ENCODE data around the gene SGPP1. TPM values are rescaled to one million over a fixed set of nuclear protein-coding genes. Genes with fewer than 3 reads are reported as not detected.
"Not testable (repeated sequence)": the region's sequence is repeated elsewhere in the genome, so short reads cannot be mapped to it uniquely, and the experiment has no call there.

Gene SGPP1
- total RNA-seq, 2 experiments from 2014 or later: 18.2 to 19.9 TPM

DNA sequence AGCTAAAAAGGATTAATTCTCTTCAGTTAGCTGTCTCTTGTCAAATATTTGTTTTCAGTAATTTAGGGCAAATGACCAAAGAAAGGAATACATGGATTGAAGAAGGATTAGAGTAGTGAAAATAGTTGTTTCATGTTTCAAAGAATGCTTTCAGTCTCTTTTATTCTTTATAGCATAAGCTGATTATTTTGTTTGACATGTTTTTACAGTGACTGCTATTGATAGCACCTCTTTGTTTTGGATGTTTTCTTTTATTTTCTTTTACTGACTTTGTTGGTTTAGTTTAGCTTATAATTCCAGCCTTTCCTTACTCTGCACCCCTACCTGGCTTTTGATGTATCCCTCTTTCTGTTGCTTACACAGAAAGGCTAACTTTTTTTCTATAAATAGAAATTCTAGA is 29.3 kb upstream of the SGPP1 start:
- Mint-ChIP-seq H3K27me3 (ENCODE audit: low read depth) (peaks cover 2% of the 10 kb centered on the region), H3K27ac (no peak overlapping the region), H3K9me3 (ENCODE audit: insufficient read depth) (no peaks in the 10 kb centered on the region), H3K4me1 (ENCODE audit: low read depth) (peaks cover 24% of the 10 kb centered on the region), H3K4me3 (no peak overlapping the region), H3K36me3 (ENCODE audit: low read depth) (peaks cover 2% of the 10 kb centered on the region)
- ATAC-seq (no peak), DNase-seq (no peak)
- CTCF ChIA-PET: interaction anchor here (0.5 to 3.1 kb wide), 5 partner anchors 10 to 547 kb away, joined by 3 to 12 read pairs (median 3); no protein-coding TSS in a partner anchor
- POLR2A ChIA-PET: interaction anchor here (0.8 kb wide), 1 partner anchor 29 kb away, joined by 3 read pairs; the partner anchor contains the start of gene SGPP1

- Mint-ChIP-seq H3K4me3 (no peak overlapping the region), H3K9me3 (ENCODE audit: insufficient read depth) (no peaks in the 10 kb centered on the region), H3K27ac (no peak overlapping the region), H3K36me3 (ENCODE audit: low read depth) (no peaks in the 10 kb centered on the region), H3K4me1 (ENCODE audit: low read depth) (peaks cover 5% of the 10 kb centered on the region), H3K27me3 (ENCODE audit: low read depth) (peaks cover 2% of the 10 kb centered on the region)
- no peak for DNase-seq
- CTCF ChIA-PET: interaction anchor here (0.6 kb wide), 1 partner anchor 557 kb away, joined by 3 read pairs; no protein-coding TSS in a partner anchor
- no peak for ATAC-seq
- POLR2A ChIA-PET: no interaction called here
These were observed 24.7 kb upstream of the SGPP1 start for GRCh38 chr14:63752449-63753169.

DNA sequence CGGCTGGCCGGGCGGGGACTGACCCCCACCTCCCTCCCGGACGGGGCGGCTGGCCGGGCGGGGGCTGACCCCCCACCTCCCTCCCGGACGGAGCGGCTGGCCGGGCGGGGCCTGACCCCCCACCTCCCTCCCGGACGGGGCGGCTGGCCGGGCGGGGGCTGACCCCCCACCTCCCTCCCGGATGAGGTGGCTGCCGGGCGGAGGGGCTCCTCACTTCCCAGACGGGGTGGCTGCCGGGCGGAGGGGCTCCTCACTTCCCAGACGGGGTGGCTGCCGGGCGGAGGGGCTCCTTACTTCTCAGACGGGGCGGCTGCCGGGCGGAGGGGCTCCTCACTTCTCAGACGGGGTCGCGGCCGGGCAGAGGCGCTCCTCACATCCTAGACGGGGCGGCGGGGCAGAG is 23.2 kb upstream of the SGPP1 start:
- CTCF ChIA-PET; H3K36me3 Mint-ChIP-seq (ENCODE audit: low read depth); H3K27ac Mint-ChIP-seq; ATAC-seq; H3K4me1 Mint-ChIP-seq (ENCODE audit: low read depth); H3K9me3 Mint-ChIP-seq (ENCODE audit: insufficient read depth); DNase-seq; H3K27me3 Mint-ChIP-seq (ENCODE audit: low read depth); H3K4me3 Mint-ChIP-seq; POLR2A ChIA-PET: not testable (repeated sequence)

GRCh38 chr14:63747846-63748245 is 20.0 kb upstream of the SGPP1 start:
- POLR2A ChIA-PET: no interaction called here
- Mint-ChIP-seq H3K9me3 (ENCODE audit: insufficient read depth) (no peaks in the 10 kb centered on the region), H3K27ac (no peak overlapping the region), H3K36me3 (ENCODE audit: low read depth) (no peaks in the 10 kb centered on the region), H3K27me3 (ENCODE audit: low read depth) (no peaks in the 10 kb centered on the region), H3K4me3 (no peak overlapping the region), H3K4me1 (ENCODE audit: low read depth) (peaks cover 18% of the 10 kb centered on the region)
- DNase-seq: no peak
- CTCF ChIA-PET: interaction anchor here (1.0 kb wide), 1 partner anchor 10 kb away, joined by 3 read pairs; no protein-coding TSS in a partner anchor
- no peak for ATAC-seq

DNA sequence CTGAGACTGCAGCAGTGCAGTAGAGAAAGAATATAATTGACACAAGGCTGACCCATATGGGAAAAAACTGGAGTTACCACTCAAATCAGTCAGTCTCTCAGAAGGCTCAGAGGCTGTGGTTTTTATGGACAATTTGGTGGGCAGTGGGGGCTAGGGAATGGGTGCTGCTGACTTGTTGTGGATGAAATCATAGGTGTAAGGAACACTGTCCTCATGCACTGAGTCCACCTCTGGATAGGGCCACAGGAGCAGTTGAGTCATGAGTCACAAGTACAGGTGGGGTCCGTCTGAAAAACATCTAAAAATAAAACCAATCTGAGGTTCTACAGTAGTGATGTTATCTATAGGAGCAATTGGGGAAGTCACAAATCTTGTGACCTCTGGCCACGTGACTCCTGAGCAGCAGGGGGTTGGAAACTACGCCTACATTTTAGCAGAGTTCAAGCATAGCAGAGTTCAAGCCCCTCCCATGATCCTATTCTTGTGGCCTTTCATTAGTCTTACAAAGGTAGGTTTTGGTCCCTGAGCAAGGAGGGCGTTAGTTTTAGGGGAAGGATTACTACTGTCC is 18.1 kb upstream of the SGPP1 start:
- Mint-ChIP-seq H3K4me3 (no peak overlapping the region), H3K27ac (no peak overlapping the region), H3K27me3 (ENCODE audit: low read depth) (no peaks in the 10 kb centered on the region), H3K4me1 (ENCODE audit: low read depth) (peaks cover 13% of the 10 kb centered on the region), H3K9me3 (ENCODE audit: insufficient read depth) (no peaks in the 10 kb centered on the region), H3K36me3 (ENCODE audit: low read depth) (no peaks in the 10 kb centered on the region)
- DNase-seq (peak; percentile 25), ATAC-seq (peak; percentile 72)
- POLR2A ChIA-PET: no interaction called here
- CTCF ChIA-PET: no interaction called here

GRCh38 chr14:63745272-63745671 is 17.4 kb upstream of the SGPP1 start:
- H3K36me3 Mint-ChIP-seq (ENCODE audit: low read depth): no peaks in the 10 kb centered on the region
- no peaks in the 10 kb centered on the region for H3K27me3 Mint-ChIP-seq (ENCODE audit: low read depth)
- peaks cover 13% of the 10 kb centered on the region for H3K4me1 Mint-ChIP-seq (ENCODE audit: low read depth)
- no peak overlapping the region for H3K4me3 Mint-ChIP-seq
- H3K27ac Mint-ChIP-seq: no peak overlapping the region
- no peaks in the 10 kb centered on the region for H3K9me3 Mint-ChIP-seq (ENCODE audit: insufficient read depth)
- POLR2A ChIA-PET: no interaction called here
- CTCF ChIA-PET: no interaction called here
- ATAC-seq: no peak
- DNase-seq: no peak

DNA sequence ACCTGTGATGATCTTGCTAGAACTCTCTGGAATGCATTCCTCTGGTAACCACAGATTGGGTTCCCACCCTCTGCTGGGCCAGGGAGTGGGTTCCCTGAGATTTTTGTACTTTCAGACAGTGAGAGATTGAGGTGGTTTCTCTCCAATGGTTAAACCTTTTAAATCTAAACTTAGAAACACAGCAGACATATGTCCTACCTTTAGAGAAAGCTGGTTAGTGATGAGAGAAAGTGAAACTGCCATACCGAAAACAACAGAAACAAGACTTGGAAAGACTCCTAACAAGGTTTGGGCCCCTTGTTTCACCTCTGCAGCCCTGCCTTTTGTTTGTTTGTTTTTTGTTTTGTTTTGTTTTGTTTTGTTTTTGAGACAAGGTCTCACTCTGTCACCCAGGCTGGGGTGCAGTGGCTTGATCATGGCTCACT is 9.7 kb upstream of the SGPP1 start:
- ATAC-seq: peak; percentile 88
- H3K36me3 Mint-ChIP-seq (ENCODE audit: low read depth): no peaks in the 10 kb centered on the region
- peak; percentile 36 for DNase-seq
- H3K27me3 Mint-ChIP-seq (ENCODE audit: low read depth): peaks cover 3% of the 10 kb centered on the region
- H3K27ac Mint-ChIP-seq: peak overlapping the region; percentile 89
- ChIA-PET POLR2A (interaction anchor here (0.7 to 1.9 kb wide), 3 partner anchors 10 to 96 kb away, joined by 4 to 9 read pairs (median 4); partner anchors contain the start of genes SGPP1 and WDR89), CTCF (interaction anchor here (1.3 to 5.1 kb wide), 4 partner anchors 9 to 104 kb away, joined by 3 to 26 read pairs (median 10); no protein-coding TSS in a partner anchor)
- H3K4me3 Mint-ChIP-seq: peak overlapping the region; percentile 64
- no peaks in the 10 kb centered on the region for H3K9me3 Mint-ChIP-seq (ENCODE audit: insufficient read depth)
- H3K4me1 Mint-ChIP-seq (ENCODE audit: low read depth): peaks cover 16% of the 10 kb centered on the region

- POLR2A ChIA-PET: no interaction called here
- DNase-seq: no peak
These were observed 7.9 kb upstream of the SGPP1 start for GRCh38 chr14:63735720-63736119.

DNA sequence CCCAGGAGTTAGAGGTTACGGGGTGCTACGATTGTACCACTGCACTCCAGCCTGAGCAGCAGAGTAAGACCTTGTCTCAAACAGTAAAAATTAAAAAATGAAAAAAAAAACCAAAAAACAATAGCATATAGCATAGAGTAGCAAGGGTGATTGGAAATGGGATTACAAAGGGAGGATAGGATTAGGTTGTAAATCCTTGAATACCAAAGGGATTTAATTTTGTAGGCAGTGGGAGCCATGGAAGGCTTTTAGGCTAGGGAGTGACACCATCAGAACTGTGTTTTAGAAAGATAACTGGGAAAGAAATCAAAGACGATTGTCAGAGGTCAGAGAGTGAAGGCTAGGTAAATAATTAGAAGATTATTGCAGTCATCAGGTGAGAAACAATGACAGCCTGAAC is 2.8 kb upstream of the SGPP1 start:
- DNase-seq (no peak), ATAC-seq (no peak)
- ChIA-PET CTCF (interaction anchor here (5.8 kb wide), 1 partner anchor 39 kb away, joined by 44 read pairs; no protein-coding TSS in a partner anchor), POLR2A (no interaction called here)
- H3K27ac Mint-ChIP-seq: no peak overlapping the region
- peaks cover 10% of the 10 kb centered on the region for H3K27me3 Mint-ChIP-seq (ENCODE audit: low read depth)
- peaks cover 20% of the 10 kb centered on the region for H3K4me1 Mint-ChIP-seq (ENCODE audit: low read depth)
- no peak overlapping the region for H3K4me3 Mint-ChIP-seq
- H3K9me3 Mint-ChIP-seq (ENCODE audit: insufficient read depth): no peaks in the 10 kb centered on the region
- H3K36me3 Mint-ChIP-seq (ENCODE audit: low read depth): peaks cover 3% of the 10 kb centered on the region

More at GRCh38 chr14:63735720-63736119, 7.9 kb upstream of the SGPP1 start:
- Mint-ChIP-seq H3K27ac (no peak overlapping the region), H3K27me3 (ENCODE audit: low read depth) (peaks cover 6% of the 10 kb centered on the region), H3K4me1 (ENCODE audit: low read depth) (peaks cover 16% of the 10 kb centered on the region), H3K4me3 (no peak overlapping the region), H3K36me3 (ENCODE audit: low read depth) (no peaks in the 10 kb centered on the region), H3K9me3 (ENCODE audit: insufficient read depth) (no peaks in the 10 kb centered on the region)
- ATAC-seq: no peak
- CTCF ChIA-PET: interaction anchor here (2.8 to 5.1 kb wide), 2 partner anchors 9 to 34 kb away, joined by 13 to 26 read pairs; no protein-coding TSS in a partner anchor

DNA sequence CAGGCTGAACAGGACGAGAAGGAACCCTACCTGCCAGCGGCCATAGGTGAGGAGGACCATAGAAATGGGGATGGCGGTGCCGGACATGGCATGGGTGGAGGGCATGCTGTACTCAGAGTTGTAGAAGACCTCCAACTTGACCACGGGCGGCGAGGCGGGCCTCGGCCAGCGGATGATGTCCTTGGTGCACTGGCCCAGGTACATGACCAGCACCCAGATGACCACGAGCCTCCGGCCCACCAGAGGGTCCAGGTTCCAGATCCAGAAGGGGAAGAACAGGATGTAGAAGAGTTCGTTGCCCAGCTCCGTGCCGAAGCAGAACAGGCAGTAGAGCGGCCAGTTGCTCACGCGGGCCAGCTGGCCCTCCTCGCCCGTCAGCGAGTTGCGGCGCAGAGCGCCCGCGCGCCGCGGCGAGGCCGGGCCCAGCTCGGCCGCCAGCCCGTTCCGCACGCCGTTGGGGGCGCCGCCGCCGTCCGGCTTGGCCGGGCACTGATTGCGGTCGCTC is 582 bp downstream of the SGPP1 start:
- ChIA-PET CTCF (interaction anchor here (0.9 to 5.8 kb wide), 4 partner anchors 9 to 45 kb away, joined by 3 to 44 read pairs (median 8); no protein-coding TSS in a partner anchor), POLR2A (interaction anchor here (0.7 to 1.3 kb wide), 5 partner anchors 10 to 88 kb away, joined by 3 to 5 read pairs (median 3); no protein-coding TSS in a partner anchor)
- peaks cover 32% of the 10 kb centered on the region for H3K4me1 Mint-ChIP-seq (ENCODE audit: low read depth)
- no peaks in the 10 kb centered on the region for H3K9me3 Mint-ChIP-seq (ENCODE audit: insufficient read depth)
- DNase-seq (peak; percentile 43), ATAC-seq (peak; percentile 62)
- peaks cover 5% of the 10 kb centered on the region for H3K36me3 Mint-ChIP-seq (ENCODE audit: low read depth)
- peaks cover 7% of the 10 kb centered on the region for H3K27me3 Mint-ChIP-seq (ENCODE audit: low read depth)
- peak overlapping the region; percentile 97 for H3K4me3 Mint-ChIP-seq
- H3K27ac Mint-ChIP-seq: peak overlapping the region; percentile 98

GRCh38 chr14:63726499-63726898 is 1.4 kb downstream of the SGPP1 start:
- Mint-ChIP-seq H3K9me3 (ENCODE audit: insufficient read depth) (no peaks in the 10 kb centered on the region), H3K4me3 (peak overlapping the region; percentile 97), H3K27ac (peak overlapping the region; percentile 73), H3K36me3 (ENCODE audit: low read depth) (peaks cover 6% of the 10 kb centered on the region), H3K27me3 (ENCODE audit: low read depth) (peaks cover 5% of the 10 kb centered on the region), H3K4me1 (ENCODE audit: low read depth) (peaks cover 32% of the 10 kb centered on the region)
- ChIA-PET CTCF (interaction anchor here (1.3 to 5.8 kb wide), 8 partner anchors 10 to 337 kb away, joined by 3 to 44 read pairs (median 6); partner anchors contain the start of gene WDR89), POLR2A (interaction anchor here (0.5 to 1.5 kb wide), 4 partner anchors 47 to 183 kb away, joined by 3 to 6 read pairs (median 3); partner anchors contain the start of genes PPP2R5E and WDR89)
- ATAC-seq (no peak), DNase-seq (no peak)

Measured in activated CD8-positive, alpha-beta T cell treated with anti-CD3 and anti-CD28 coated beads, Interleukin-2, amount 10 ng/mL, durations not matched to agents 7 days and 5 days (primary cell).